NT2/D1 (cell line): ENCODE data around the gene MAPK11.

Experiments
- SUZ12 ChIP-seq: IDR thresholded peaks from 2 replicates; pipeline ENCODE4 v1.6.1; 2011; ENCODE audit not compliant: insufficient read length, insufficient read depth; ENCODE audit errors: extremely low read depth
- ZNF274 ChIP-seq: IDR thresholded peaks from 2 replicates; pipeline ENCODE4 v1.6.1; 2011; ENCODE audit warnings: mild to moderate bottlenecking, low read depth, low read length

GRCh38 chr22:50264946-50265669 is 5.1 kb downstream of the MAPK11 start:
- TF ChIP-seq SUZ12 (no peak), ZNF274 (no peak)
